ENCODE data around the gene FNIP1.

Gene FNIP1

DNA sequence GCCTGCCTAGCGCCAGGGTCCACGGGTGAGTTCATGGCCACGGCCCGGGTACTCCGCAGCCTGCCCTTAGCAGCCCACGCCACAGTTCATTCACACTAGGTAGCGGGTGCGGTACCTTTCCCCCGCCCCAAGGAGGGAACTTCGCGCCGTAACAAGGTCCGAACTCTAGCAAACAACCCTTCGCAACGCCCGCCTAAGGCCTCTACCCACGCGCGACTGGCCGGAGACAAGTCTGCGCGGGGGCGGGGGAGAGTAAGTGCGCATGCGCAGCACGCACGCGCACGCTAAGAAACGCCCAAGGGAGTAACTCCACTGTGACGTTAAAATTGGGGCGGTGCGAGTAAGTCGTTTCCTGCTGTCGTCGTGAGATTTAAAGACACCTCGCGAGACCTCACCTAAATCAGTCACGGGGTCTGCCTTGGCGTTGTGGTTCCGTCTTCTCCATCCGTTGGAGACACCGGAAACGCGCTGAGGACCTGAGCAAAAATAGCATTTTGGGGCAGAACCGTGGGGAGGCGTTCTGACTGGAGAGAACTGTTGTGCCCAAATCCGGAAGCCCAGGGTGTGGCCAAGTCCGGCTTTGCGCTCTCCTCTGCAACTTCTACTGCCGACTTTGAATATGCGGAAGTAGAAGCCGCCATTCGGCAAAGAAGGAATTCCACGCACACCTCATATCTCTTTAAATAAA is 161.7 kb downstream of the FNIP1 start, which contains the start of gene RAPGEF6:
RAPGEF6 (minus strand) TSS at position 234 of the 688 bp plus-strand sequence; CDS start at position 35, 199 bp downstream.
- peak within 1 kb of the TSS; percentile 96 for H3K27ac ChIP-seq
- TF ChIP-seq ZFX (IDR thresholded peaks at IDR 0.05): peak; percentile 63
- TF ChIP-seq, protein P1, sequence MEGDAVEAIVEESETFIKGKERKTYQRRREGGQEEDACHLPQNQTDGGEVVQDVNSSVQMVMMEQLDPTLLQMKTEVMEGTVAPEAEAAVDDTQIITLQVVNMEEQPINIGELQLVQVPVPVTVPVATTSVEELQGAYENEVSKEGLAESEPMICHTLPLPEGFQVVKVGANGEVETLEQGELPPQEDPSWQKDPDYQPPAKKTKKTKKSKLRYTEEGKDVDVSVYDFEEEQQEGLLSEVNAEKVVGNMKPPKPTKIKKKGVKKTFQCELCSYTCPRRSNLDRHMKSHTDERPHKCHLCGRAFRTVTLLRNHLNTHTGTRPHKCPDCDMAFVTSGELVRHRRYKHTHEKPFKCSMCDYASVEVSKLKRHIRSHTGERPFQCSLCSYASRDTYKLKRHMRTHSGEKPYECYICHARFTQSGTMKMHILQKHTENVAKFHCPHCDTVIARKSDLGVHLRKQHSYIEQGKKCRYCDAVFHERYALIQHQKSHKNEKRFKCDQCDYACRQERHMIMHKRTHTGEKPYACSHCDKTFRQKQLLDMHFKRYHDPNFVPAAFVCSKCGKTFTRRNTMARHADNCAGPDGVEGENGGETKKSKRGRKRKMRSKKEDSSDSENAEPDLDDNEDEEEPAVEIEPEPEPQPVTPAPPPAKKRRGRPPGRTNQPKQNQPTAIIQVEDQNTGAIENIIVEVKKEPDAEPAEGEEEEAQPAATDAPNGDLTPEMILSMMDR (conservative IDR thresholded peaks at IDR 0.05): peak; percentile 7; the same call in 1 of the 2 replicates

DNA sequence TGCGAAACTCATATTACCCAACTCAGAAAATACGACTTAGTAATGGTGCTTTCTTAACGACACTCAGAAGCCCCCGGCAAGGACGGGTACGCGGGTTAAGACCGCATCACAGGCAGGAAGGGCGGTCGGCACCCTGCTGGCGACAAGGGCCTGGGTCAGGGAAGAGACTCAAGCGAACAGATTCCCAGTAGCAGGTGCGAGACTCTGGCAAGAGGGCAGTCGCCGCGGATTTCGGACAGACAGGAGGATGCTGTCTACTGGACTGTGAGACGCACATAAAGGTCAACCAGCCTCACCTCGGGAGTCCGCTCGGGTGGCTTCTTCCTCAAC is 162.2 kb downstream of the FNIP1 start:
- TF ChIP-seq ZFX (IDR thresholded peaks at IDR 0.05): no peak
- TF ChIP-seq, protein P1 (conservative IDR thresholded peaks at IDR 0.05): peak; percentile 19; the same call in 1 of the 2 replicates

DNA sequence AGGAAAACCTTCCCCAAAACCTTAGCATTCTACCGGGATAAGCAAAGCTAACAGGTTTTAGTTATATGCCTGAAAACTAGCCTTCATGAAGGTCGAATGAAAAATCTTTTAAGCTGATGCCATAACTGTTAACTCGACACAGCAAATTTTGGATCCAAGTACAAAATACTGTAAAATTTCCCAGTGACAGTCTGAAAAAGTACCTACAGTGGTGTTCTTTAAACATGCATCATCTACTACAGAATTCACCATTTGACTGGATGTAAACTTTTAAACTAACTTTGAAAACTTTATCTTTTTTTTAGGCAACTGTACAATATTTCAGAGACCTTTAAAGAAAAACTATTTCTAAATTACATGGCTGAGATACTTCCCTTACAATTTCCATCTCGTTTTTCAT is 162.6 kb downstream of the FNIP1 start:
- TF ChIP-seq ZFX (IDR thresholded peaks at IDR 0.05): no peak
- TF ChIP-seq, protein P1 (conservative IDR thresholded peaks at IDR 0.05): no peak
- H3K27ac ChIP-seq: peak overlapping the region; percentile 96

More for the DNA sequence above, 162.2 kb downstream of the FNIP1 start:
- H3K27ac ChIP-seq: peak overlapping the region; percentile 96

DNA sequence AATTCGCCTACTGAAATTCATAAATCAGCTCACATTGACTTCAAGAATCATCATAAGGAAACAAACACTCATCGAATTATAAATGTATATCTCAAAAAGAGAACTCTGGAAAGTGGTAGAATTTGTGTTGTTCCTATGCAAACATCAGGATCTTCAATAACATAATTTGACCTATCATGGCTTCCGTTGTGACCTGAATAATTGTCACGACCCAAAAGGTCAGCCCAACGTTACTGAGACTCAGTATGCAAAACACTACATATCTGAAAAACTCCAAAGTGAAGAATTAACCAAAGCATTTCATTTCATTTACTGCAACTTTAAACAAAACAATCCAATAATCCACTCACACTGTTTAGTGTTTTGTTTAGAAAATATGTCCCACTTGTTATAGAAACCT is 163.0 kb downstream of the FNIP1 start:
- TF ChIP-seq ZFX (IDR thresholded peaks at IDR 0.05): no peak
- TF ChIP-seq, protein P1 (conservative IDR thresholded peaks at IDR 0.05): no peak
- H3K27ac ChIP-seq: no peak overlapping the region

DNA sequence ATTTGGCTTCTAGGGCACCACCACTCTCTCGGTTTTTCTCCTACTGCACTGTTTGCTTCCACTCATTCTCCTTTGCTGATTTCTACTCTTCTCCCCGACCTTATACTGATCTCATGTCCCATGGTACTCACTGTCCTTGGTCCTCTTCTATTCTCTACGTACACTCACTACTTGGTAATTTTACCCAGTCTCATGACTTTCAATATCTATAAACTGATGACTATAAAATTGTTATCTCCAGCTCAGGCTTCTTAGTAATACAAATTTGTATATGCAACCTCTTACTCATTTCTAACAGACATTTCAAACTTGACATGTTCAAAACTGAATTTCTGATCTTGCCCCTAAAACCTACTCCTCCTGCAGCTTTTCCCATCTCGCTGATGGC is 165.9 kb downstream of the FNIP1 start:
- TF ChIP-seq, protein P1 (conservative IDR thresholded peaks at IDR 0.05): no peak
- TF ChIP-seq ZFX (IDR thresholded peaks at IDR 0.05): no peak
- H3K27ac ChIP-seq: no peak overlapping the region

DNA sequence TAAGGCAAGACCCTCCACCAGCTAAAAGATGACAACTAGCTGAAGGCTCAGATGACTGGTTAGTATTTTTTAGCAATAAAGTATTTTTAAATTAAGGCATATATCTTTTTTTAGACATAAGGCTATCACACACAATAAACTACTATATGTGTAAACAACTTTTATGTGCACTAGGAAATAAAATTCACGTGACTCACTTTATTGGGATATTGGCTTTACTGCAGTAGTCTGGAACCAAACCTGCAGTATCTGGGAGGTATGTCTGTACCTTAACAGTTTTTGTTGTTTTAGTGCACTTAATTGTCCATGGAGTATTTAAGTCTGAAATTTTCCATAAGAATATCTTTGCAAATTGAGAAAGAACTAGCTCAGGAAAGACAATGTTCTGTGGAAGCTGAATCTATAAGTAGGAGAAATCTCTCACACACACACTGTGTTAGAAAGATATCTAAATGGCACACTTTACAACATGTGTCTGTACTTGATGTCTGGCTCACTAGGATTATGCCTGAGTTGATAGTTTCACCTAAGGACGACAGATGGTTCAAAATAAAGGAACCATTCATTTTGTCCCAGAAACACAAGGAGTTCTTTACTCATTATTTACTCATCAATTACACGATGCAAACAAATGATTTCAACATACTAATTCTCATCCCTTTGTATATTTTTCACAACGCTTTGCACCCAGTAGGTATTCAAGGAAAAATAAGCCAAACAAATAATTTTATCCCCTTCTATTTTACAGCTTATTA is 166.4 kb downstream of the FNIP1 start:
- TF ChIP-seq, protein P1 (conservative IDR thresholded peaks at IDR 0.05): no peak
- TF ChIP-seq ZFX (IDR thresholded peaks at IDR 0.05): no peak
- H3K27ac ChIP-seq: peak overlapping the region; percentile 51; the same call in 1 of the 2 replicates

DNA sequence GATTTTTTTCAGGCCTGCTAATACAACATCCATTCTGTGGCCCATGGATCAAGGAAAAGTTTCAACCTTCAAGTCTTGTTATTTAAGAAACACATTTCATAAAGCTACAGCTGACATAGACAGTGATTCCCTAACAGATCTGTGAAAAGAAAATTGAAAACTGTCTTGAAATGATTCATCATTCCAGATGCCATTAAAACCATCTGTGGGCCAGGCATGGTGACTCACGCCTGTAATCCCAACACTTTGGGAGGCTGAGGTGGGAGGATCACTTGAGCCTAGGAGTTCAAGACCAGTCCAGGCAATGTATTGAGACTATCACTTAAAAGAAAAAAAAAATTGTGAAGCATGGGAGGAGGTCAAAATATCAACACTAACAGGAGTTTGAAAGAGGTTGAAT is 167.8 kb downstream of the FNIP1 start:
- TF ChIP-seq, protein P1 (conservative IDR thresholded peaks at IDR 0.05): no peak
- no peak for TF ChIP-seq ZFX (IDR thresholded peaks at IDR 0.05)
- H3K27ac ChIP-seq: peak overlapping the region; percentile 51

Data from C4-2B (cell line).